ENCODE results near the gene TCF7L2.

TCF7L2 gene

GRCh38 chr10:113084031-113084430 is 134.0 kb downstream of the TCF7L2 start:
- no peak for TF ChIP-seq CTCF (IDR thresholded peaks at IDR 0.05)

DNA sequence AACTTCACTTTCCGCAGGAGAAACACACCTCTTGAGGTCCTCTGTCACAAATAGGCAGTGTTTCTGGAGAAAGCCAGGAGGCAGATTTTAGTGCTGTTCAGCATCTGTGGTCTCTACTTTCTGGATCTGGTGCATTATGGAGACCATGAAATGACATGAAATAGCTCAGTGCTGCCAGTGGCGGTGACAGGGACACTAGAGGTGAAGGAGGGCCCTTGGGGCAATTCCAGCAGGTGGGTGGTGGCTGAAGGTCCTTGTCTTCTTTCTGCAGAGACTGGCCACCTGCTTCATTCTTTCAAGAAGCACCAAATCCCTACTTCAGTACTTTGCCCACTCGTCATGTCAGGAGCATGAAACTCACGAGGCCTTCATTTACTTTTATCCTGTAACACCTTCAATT is 135.7 kb downstream of the TCF7L2 start:
- TF ChIP-seq CTCF (IDR thresholded peaks at IDR 0.05): no peak

- TF ChIP-seq CTCF (IDR thresholded peaks at IDR 0.05): no peak
Measured at GRCh38 chr10:113086282-113086681, 136.2 kb downstream of the TCF7L2 start.

GRCh38 chr10:113087165-113088029 is 137.3 kb downstream of the TCF7L2 start:
- TF ChIP-seq CTCF (IDR thresholded peaks at IDR 0.05): no peak

DNA sequence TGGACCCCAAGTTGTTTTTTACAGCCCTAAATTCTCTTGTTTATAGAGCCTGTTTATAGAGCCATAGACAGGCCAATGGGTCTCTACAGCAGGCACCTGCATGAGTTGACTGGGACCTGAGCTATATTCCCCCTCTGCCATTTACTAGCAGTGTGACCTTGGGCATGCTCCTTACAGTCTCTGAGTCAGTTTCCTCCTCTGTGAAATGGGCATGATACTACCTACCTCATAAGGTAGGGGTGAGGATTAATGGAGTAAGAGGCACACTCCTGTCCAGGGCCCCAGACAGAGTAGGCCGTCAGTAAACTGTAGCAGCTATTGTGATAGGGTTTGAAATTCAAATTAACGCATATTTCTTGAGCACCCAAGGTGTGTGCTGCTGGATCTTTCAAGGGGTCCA is 138.1 kb downstream of the TCF7L2 start:
- TF ChIP-seq CTCF (IDR thresholded peaks at IDR 0.05): no peak

DNA sequence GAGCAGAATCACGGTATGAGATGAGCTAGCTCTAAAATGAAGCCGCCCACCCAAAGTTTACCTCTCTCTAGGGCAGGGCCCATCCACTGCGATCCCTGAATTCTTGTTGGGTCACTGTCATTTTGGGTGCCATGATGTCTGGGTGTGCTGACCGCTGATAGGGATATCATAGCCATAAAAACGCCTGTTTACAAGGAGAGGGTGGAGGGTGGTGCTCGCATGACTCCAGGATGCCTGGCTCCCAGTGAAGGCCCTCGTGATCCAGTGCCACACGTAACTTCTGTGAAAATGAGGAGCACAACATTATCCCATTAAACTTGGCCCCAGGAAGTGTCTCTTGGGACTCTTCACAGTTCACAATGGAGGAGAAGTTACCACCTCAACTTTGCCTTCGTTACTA is 139.5 kb downstream of the TCF7L2 start:
- no peak for TF ChIP-seq CTCF (IDR thresholded peaks at IDR 0.05)

DNA sequence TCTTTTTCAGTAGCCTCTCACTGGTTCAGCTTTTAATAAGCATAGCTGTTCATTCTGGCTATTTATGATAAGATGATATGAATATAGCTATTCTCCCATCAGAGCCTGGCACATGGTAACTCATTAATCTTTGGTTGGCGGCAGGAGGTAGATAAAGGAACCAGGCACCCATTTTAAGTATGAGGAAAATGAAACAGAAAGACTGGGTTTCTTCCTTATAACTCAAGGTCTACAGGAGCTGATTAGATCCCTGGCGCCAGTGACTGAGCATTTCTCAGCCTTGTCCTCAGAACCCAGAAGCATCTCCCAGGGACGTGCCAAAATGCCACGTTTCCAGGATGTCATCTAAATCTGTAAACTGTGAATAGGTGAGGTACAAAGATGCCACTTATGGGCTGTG is 141.9 kb downstream of the TCF7L2 start:
- no peak for TF ChIP-seq CTCF (IDR thresholded peaks at IDR 0.05)

Data from LNCAP (cell line).